Mesangial cell (primary cell): ENCODE measurements around the gene H2BK1. TPM values are rescaled to one million over a fixed set of nuclear protein-coding genes. Genes with fewer than 3 reads are reported as not detected.

Experiments used
- total RNA-seq: library from RNA; depleted of rRNA; stranded (reverse); fragments of >200 nt; gene quantifications from 2 replicates; pipeline ENCODE4 v1.2.3, GENCODE V29; 2015

H2BK1 gene
- not detected in 2 replicates for total RNA-seq

GRCh38 chr7:151210087-151210854, at the start of gene H2BK1:
TSS of gene H2BK1 (minus strand) at chr7:151210488. CDS start at chr7:151210318, 170 bp downstream.

GRCh38 chr7:151248346-151249033, 38.2 kb upstream of the H2BK1 start, which contains the start of gene SMARCD3:
TSS of gene SMARCD3 (minus strand) at chr7:151248694. CDS start at chr7:151248562, 132 bp downstream.

GRCh38 chr7:151232091-151232916, 22.0 kb upstream of the H2BK1 start, which contains the start of gene CHPF2:
TSS of gene CHPF2 (plus strand) at chr7:151232483. CDS start at chr7:151234012, 1,529 bp downstream.

GRCh38 chr7:151226875-151227782, 16.8 kb upstream of the H2BK1 start, which contains the start of gene ABCF2:
TSS of gene ABCF2 (minus strand) at chr7:151227205. CDS start at chr7:151226458, 747 bp downstream.

GRCh38 chr7:151186640-151187408, 23.5 kb downstream of the H2BK1 start, which contains the start of gene ASB10:
TSS of gene ASB10 (minus strand) at chr7:151187250. CDS start at chr7:151187130, 120 bp downstream.

GRCh38 chr7:151167197-151167961, 42.9 kb downstream of the H2BK1 start, which contains the start of gene GBX1:
TSS of gene GBX1 (minus strand) at chr7:151167694. CDS start at chr7:151167548, 146 bp downstream.

Other genes starting within 250 kb of the H2BK1 start
- gene KCNH2, start 232.2 kb downstream of the H2BK1 start, total RNA-seq: 1.4 and 2.3 TPM in 2 replicates
- 2.0 and 4.3 TPM in 2 replicates for gene NOS3, start 219.5 kb downstream of the H2BK1 start, total RNA-seq
- gene ATG9B, start 186.0 kb downstream of the H2BK1 start, total RNA-seq: under 0.01 and 0.33 TPM in 2 replicates
- 35.2 and 52.0 TPM in 2 replicates for gene ABCB8, start 182.0 kb downstream of the H2BK1 start, total RNA-seq
- gene ASIC3, start 162.0 kb downstream of the H2BK1 start, total RNA-seq: 0.38 TPM in 1 of 2 replicates, not detected in the other
- gene CDK5, start 152.6 kb downstream of the H2BK1 start, total RNA-seq: 23.0 and 33.3 TPM in 2 replicates
- 177 and 233 TPM in 2 replicates for gene SLC4A2, start 150.9 kb downstream of the H2BK1 start, total RNA-seq
- 77.7 and 91.1 TPM in 2 replicates for gene FASTK, start 129.7 kb downstream of the H2BK1 start, total RNA-seq
- gene TMUB1, start 127.0 kb downstream of the H2BK1 start, total RNA-seq: 78.5 and 88.0 TPM in 2 replicates
- 59.5 and 69.5 TPM in 2 replicates for gene AGAP3, start 124.0 kb downstream of the H2BK1 start, total RNA-seq
- not detected in 2 replicates for gene GBX1, start 42.8 kb downstream of the H2BK1 start, total RNA-seq
- not detected in 2 replicates for gene ASB10, start 23.2 kb downstream of the H2BK1 start, total RNA-seq
- 39.0 and 55.7 TPM in 2 replicates for gene ABCF2, start 16.7 kb upstream of the H2BK1 start, total RNA-seq
- 66.8 and 80.9 TPM in 2 replicates for gene CHPF2, start 22.0 kb upstream of the H2BK1 start, total RNA-seq
- gene SMARCD3, start 38.2 kb upstream of the H2BK1 start, total RNA-seq: 11.1 and 51.8 TPM in 2 replicates
- 23.6 and 27.2 TPM in 2 replicates for gene NUB1, start 131.3 kb upstream of the H2BK1 start, total RNA-seq
- 0.33 and 43.2 TPM in 2 replicates for gene WDR86, start 199.6 kb upstream of the H2BK1 start, total RNA-seq
- gene CRYGN, start 229.7 kb upstream of the H2BK1 start, total RNA-seq: 1.3 TPM in 1 of 2 replicates, not detected in the other